Activated naive CD4-positive, alpha-beta T cell treated with anti-CD3 and anti-CD28 coated beads, Interleukin-2, amount 10 ng/mL, durations not matched to agents 7 days and 5 days (primary cell): ENCODE data around the gene RARB.

Source experiments
- CTCF ChIA-PET: fragments of 350-600 bp; sonication (Branson Sonifier 250); formaldehyde crosslinking; loops from one replicate; lab custom pipeline; 2021; ENCODE audit warnings: antibody characterized with exemption; lab: Charles Lee
- DNase-seq: peaks from one replicate; pipeline ENCODE4 v3.0.0-alpha.2; 2020
- H3K27ac Mint-ChIP-seq: one replicate; pipeline ENCODE4 v1.8.0; 2021; ENCODE audit warnings: mild to moderate bottlenecking, moderate library complexity, mixed read lengths
- H3K27me3 Mint-ChIP-seq: one replicate; pipeline ENCODE4 v1.8.0; 2021; ENCODE audit warnings: mild to moderate bottlenecking, mixed read lengths
- H3K36me3 Mint-ChIP-seq: one replicate; pipeline ENCODE4 v1.8.0; 2021; ENCODE audit warnings: mixed read lengths
- H3K4me1 Mint-ChIP-seq: one replicate; pipeline ENCODE4 v1.8.0; 2021; ENCODE audit warnings: mixed read lengths
- H3K4me3 Mint-ChIP-seq: one replicate; pipeline ENCODE4 v1.8.0; 2021; ENCODE audit warnings: mild to moderate bottlenecking, moderate library complexity, mixed read lengths
- H3K9me3 Mint-ChIP-seq: one replicate; pipeline ENCODE4 v1.8.0; 2021; ENCODE audit warnings: mixed read lengths

RARB gene

GRCh38 chr3:25405335-25405734, 22.7 kb upstream of the RARB start:
- no peak overlapping the region for H3K4me3 Mint-ChIP-seq
- DNase-seq: no peak
- CTCF ChIA-PET: no interaction called here
- no peaks in the 10 kb centered on the region for H3K27me3 Mint-ChIP-seq
- no peaks in the 10 kb centered on the region for H3K4me1 Mint-ChIP-seq
- H3K36me3 Mint-ChIP-seq: no peaks in the 10 kb centered on the region
- peaks cover 3% of the 10 kb centered on the region for H3K9me3 Mint-ChIP-seq
- no peak overlapping the region for H3K27ac Mint-ChIP-seq

GRCh38 chr3:25410703-25411102, 17.4 kb upstream of the RARB start:
- no peak overlapping the region for H3K27ac Mint-ChIP-seq
- H3K36me3 Mint-ChIP-seq: no peaks in the 10 kb centered on the region
- no peaks in the 10 kb centered on the region for H3K9me3 Mint-ChIP-seq
- no peak overlapping the region for H3K4me3 Mint-ChIP-seq
- DNase-seq: no peak
- CTCF ChIA-PET: no interaction called here
- H3K27me3 Mint-ChIP-seq: no peaks in the 10 kb centered on the region
- no peaks in the 10 kb centered on the region for H3K4me1 Mint-ChIP-seq

- Mint-ChIP-seq H3K27me3 (no peaks in the 10 kb centered on the region), H3K36me3 (no peaks in the 10 kb centered on the region), H3K9me3 (no peaks in the 10 kb centered on the region), H3K4me3 (no peak overlapping the region), H3K27ac (no peak overlapping the region), H3K4me1 (no peaks in the 10 kb centered on the region)
- CTCF ChIA-PET: interaction anchor here (0.9 kb wide), 1 partner anchor 30 kb away, joined by 3 read pairs; no protein-coding TSS in a partner anchor
- no peak for DNase-seq
These were observed 15.8 kb upstream of the RARB start for GRCh38 chr3:25412269-25412668.

- no peaks in the 10 kb centered on the region for H3K27me3 Mint-ChIP-seq
- H3K36me3 Mint-ChIP-seq: no peaks in the 10 kb centered on the region
- H3K9me3 Mint-ChIP-seq: no peaks in the 10 kb centered on the region
- no peaks in the 10 kb centered on the region for H3K4me1 Mint-ChIP-seq
- H3K4me3 Mint-ChIP-seq: no peak overlapping the region
- no peak overlapping the region for H3K27ac Mint-ChIP-seq
- no peak for DNase-seq
- CTCF ChIA-PET: no interaction called here
These were observed 11.9 kb upstream of the RARB start for GRCh38 chr3:25416176-25416575.

- no peak overlapping the region for H3K27ac Mint-ChIP-seq
- no peaks in the 10 kb centered on the region for H3K4me1 Mint-ChIP-seq
- no peak overlapping the region for H3K4me3 Mint-ChIP-seq
- no peaks in the 10 kb centered on the region for H3K36me3 Mint-ChIP-seq
- H3K9me3 Mint-ChIP-seq: no peaks in the 10 kb centered on the region
- no peaks in the 10 kb centered on the region for H3K27me3 Mint-ChIP-seq
- no peak for DNase-seq
- CTCF ChIA-PET: interaction anchor here (0.6 kb wide), 1 partner anchor 1989 kb away, joined by 4 read pairs; no protein-coding TSS in a partner anchor
These were observed 9.5 kb upstream of the RARB start for GRCh38 chr3:25418596-25418995.

- H3K36me3 Mint-ChIP-seq: no peaks in the 10 kb centered on the region
- DNase-seq: no peak
- no peaks in the 10 kb centered on the region for H3K9me3 Mint-ChIP-seq
- no peaks in the 10 kb centered on the region for H3K27me3 Mint-ChIP-seq
- no peak overlapping the region for H3K4me3 Mint-ChIP-seq
- H3K27ac Mint-ChIP-seq: no peak overlapping the region
- CTCF ChIA-PET: interaction anchor here (0.6 kb wide), 1 partner anchor 1988 kb away, joined by 4 read pairs; no protein-coding TSS in a partner anchor
- no peaks in the 10 kb centered on the region for H3K4me1 Mint-ChIP-seq
These were observed 8.8 kb upstream of the RARB start for GRCh38 chr3:25419251-25419650.

- Mint-ChIP-seq H3K4me1 (no peaks in the 10 kb centered on the region), H3K27ac (no peak overlapping the region), H3K9me3 (no peaks in the 10 kb centered on the region), H3K4me3 (no peak overlapping the region), H3K27me3 (no peaks in the 10 kb centered on the region), H3K36me3 (no peaks in the 10 kb centered on the region)
- no peak for DNase-seq
- CTCF ChIA-PET: no interaction called here
These were observed 7.9 kb upstream of the RARB start for GRCh38 chr3:25420147-25420546.

- no peak overlapping the region for H3K27ac Mint-ChIP-seq
- H3K9me3 Mint-ChIP-seq: no peaks in the 10 kb centered on the region
- H3K36me3 Mint-ChIP-seq: no peaks in the 10 kb centered on the region
- no peak overlapping the region for H3K4me3 Mint-ChIP-seq
- peaks cover 4% of the 10 kb centered on the region for H3K27me3 Mint-ChIP-seq
- no peaks in the 10 kb centered on the region for H3K4me1 Mint-ChIP-seq
- CTCF ChIA-PET: no interaction called here
- no peak for DNase-seq
These were observed 7.2 kb upstream of the RARB start for GRCh38 chr3:25420885-25421284.

- H3K4me1 Mint-ChIP-seq: no peaks in the 10 kb centered on the region
- no peaks in the 10 kb centered on the region for H3K9me3 Mint-ChIP-seq
- H3K27ac Mint-ChIP-seq: no peak overlapping the region
- no peaks in the 10 kb centered on the region for H3K36me3 Mint-ChIP-seq
- no peak overlapping the region for H3K4me3 Mint-ChIP-seq
- CTCF ChIA-PET: no interaction called here
- peaks cover 10% of the 10 kb centered on the region for H3K27me3 Mint-ChIP-seq
- DNase-seq: no peak
These were observed 6.3 kb upstream of the RARB start for GRCh38 chr3:25421747-25422146.

GRCh38 chr3:25423780-25424588, 4.1 kb upstream of the RARB start:
- CTCF ChIA-PET: no interaction called here
- Mint-ChIP-seq H3K9me3 (no peaks in the 10 kb centered on the region), H3K27ac (no peak overlapping the region), H3K4me3 (no peak overlapping the region), H3K36me3 (no peaks in the 10 kb centered on the region), H3K27me3 (peaks cover 32% of the 10 kb centered on the region), H3K4me1 (no peaks in the 10 kb centered on the region)
- DNase-seq: no peak

- Mint-ChIP-seq H3K36me3 (no peaks in the 10 kb centered on the region), H3K27ac (no peak overlapping the region), H3K4me3 (no peak overlapping the region), H3K4me1 (no peaks in the 10 kb centered on the region), H3K27me3 (peaks cover 39% of the 10 kb centered on the region), H3K9me3 (no peaks in the 10 kb centered on the region)
- CTCF ChIA-PET: no interaction called here
- no peak for DNase-seq
These were observed 3.4 kb upstream of the RARB start for GRCh38 chr3:25424614-25425013.

- H3K4me3 Mint-ChIP-seq: no peak overlapping the region
- H3K36me3 Mint-ChIP-seq: no peaks in the 10 kb centered on the region
- H3K4me1 Mint-ChIP-seq: no peaks in the 10 kb centered on the region
- H3K9me3 Mint-ChIP-seq: no peaks in the 10 kb centered on the region
- no peak for DNase-seq
- H3K27ac Mint-ChIP-seq: no peak overlapping the region
- H3K27me3 Mint-ChIP-seq: peaks cover 44% of the 10 kb centered on the region
- CTCF ChIA-PET: no interaction called here
These were observed 1.7 kb upstream of the RARB start for GRCh38 chr3:25426408-25426807.

GRCh38 chr3:25427155-25427554, 908 bp upstream of the RARB start:
- Mint-ChIP-seq H3K27ac (no peak overlapping the region), H3K36me3 (no peaks in the 10 kb centered on the region), H3K9me3 (no peaks in the 10 kb centered on the region), H3K4me1 (no peaks in the 10 kb centered on the region), H3K4me3 (no peak overlapping the region), H3K27me3 (peaks cover 44% of the 10 kb centered on the region)
- DNase-seq: no peak
- CTCF ChIA-PET: no interaction called here

- no peaks in the 10 kb centered on the region for H3K4me1 Mint-ChIP-seq
- peaks cover 44% of the 10 kb centered on the region for H3K27me3 Mint-ChIP-seq
- no peaks in the 10 kb centered on the region for H3K36me3 Mint-ChIP-seq
- DNase-seq: no peak
- H3K9me3 Mint-ChIP-seq: no peaks in the 10 kb centered on the region
- no peak overlapping the region for H3K27ac Mint-ChIP-seq
- no peak overlapping the region for H3K4me3 Mint-ChIP-seq
- CTCF ChIA-PET: no interaction called here
These were observed 511 bp upstream of the RARB start for GRCh38 chr3:25427563-25427941.

GRCh38 chr3:25428789-25429335, 799 bp downstream of the RARB start:
- Mint-ChIP-seq H3K9me3 (no peaks in the 10 kb centered on the region), H3K4me3 (no peak overlapping the region), H3K27me3 (peaks cover 44% of the 10 kb centered on the region), H3K36me3 (no peaks in the 10 kb centered on the region), H3K27ac (no peak overlapping the region), H3K4me1 (no peaks in the 10 kb centered on the region)
- no peak for DNase-seq
- CTCF ChIA-PET: no interaction called here
